HG02623 (cell line): ENCODE results near the gene SMARCA2.

Experiments used
- ATAC-seq: cut with Tn5 transposase; IDR thresholded peaks from one replicate; pipeline ENCODE4 v1.9.1; 2021; ENCODE audit warnings: moderate library complexity; ENCODE audit not compliant: unreplicated experiment

Gene SMARCA2

DNA sequence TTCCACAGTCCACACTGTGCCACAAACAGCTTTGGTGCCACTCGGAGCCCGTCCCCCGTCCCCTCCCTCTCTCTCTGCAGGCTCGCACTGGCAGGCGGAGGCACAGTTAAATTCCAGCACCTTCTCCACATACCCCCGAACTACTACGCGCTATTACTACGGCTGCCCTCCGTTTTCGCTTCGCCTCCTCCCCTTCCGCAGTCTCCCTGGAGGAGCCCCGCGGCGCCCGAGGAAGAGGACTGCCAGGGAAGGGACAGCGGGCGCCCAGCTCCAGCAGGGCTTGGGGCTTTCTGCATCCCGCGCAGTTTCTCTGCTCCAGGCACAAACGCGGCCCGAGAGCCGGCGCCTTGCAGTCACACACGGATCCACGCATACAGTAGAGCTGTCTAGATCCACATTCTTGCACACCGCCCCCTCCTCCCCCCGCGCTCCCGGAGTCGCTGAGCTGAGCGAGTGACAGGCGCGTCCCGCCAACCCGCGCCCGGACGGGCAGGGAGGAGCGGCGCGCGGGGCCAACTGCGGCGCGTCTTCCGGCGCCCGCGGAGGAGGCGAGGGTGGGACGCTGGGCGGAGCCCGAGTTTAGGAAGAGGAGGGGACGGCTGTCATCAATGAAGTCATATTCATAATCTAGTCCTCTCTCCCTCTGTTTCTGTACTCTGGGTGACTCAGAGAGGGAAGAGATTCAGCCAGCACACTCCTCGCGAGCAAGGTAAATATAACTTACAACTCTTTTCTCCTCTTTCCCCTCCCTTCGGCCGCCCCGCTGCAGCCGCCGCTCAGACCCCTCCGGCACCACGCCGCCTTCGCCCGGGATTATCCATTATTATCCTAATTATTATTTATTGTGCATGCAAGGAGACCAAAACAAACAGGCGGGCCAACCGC is at the start of gene SMARCA2:
SMARCA2 (plus strand) TSS at position 652 of the 885 bp plus-strand sequence. CDS start 13,676 bp downstream, outside the sequence.
- peak; percentile 70 for ATAC-seq

DNA sequence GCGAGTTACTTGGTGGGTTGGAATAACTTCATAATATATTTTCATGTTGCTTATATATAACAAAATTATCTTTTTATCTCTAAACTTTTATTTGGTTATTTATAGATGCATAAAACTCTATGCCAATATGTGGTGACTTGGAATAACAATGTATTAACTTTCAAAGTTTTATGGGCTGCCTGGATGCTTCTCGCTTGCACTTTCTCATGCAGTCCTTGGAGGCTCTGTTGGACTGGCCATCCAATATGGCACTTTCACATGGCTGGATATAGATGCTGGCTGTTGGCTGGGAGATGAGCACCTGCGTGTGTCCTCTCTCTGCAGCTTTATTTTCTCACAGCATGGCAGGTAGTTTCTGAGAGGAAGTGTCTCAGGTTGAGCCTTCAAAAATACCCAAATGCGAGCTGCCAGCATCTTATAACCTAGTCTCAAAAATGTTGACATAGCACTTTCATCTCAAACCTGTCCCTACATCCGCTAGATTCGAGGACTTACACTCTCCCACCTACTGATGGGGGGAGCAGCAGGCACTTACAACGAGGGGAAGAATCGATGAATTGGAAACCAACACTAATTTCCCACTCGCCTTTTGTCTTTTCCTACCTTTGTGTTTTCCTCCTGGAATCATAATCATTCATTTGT is 48.3 kb upstream of the SMARCA2 start:
- no peak for ATAC-seq

DNA sequence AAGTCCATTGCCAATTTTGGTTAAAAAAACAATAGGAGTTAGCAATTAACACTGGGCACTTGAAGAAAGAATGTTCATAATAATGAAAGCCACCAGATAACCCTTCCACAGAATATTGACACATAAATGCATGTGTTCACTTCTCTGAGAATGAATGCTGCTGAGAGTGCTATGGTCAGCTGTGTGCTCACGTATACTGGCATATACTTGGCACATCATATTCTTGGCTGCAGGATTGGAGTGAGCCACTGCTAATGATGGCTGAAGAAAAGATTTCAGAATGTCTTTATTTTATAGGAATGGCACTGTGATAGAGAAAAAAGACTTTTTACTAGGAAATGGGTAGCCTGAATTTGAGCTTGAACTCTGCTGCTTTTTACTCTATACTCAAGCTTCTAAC is 46.0 kb upstream of the SMARCA2 start:
- ATAC-seq, result no peak

DNA sequence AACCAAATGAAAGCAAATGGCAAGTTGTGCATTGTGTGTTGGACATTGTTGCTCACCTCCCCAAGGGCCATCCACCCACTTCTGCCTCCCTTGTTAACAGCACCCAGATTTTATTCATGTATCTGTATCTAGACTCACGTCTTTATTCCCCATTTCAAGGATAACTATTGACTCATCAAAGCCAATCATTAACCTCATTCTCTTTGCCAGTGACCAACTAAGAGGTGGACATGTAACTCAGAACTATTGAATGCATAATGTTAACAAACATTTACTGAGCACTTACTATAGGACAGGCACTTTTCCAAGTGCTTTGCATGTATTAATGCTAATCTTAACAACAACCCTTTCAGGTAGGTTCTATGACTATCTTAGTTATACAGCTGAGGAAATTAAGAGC is 45.2 kb upstream of the SMARCA2 start:
- ATAC-seq, result no peak

DNA sequence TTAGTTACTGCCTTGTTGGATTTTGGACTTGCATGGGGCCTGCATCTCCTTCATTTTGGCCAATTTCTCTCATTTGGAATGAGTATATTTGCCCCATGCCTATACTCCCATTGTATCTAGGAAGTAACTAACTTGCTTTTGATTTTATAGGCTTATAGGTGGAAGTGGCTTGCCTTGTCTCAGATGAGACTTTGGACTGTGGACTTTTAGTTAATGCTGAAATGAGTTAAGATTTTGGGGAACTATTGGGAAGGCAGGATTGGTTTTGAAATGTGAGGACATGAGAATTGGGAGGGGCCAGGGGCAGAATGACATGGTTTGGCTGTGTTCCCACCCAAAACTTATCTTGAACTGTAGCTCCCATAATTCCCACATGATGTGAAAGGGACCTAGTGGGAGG is 42.5 kb upstream of the SMARCA2 start:
- no peak for ATAC-seq

DNA sequence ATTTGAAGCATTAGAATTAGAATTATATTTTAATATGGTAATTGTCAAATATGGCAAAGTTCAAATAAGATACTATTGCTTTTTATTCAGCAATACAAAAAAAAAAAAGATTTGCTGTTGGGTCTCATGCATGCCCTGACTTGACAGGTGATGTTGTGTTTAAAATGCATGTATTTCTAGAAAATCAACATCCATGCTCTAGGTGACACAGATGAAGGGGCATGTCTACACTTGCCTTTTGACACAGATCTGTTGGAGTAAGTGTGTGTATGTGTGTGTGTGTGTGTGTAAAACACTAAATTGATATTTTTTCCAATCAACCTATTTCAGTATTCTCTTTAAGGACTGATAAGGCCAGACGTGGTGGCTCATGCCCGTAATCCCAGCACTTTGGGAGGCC is 38.1 kb upstream of the SMARCA2 start:
- ATAC-seq, result no peak

DNA sequence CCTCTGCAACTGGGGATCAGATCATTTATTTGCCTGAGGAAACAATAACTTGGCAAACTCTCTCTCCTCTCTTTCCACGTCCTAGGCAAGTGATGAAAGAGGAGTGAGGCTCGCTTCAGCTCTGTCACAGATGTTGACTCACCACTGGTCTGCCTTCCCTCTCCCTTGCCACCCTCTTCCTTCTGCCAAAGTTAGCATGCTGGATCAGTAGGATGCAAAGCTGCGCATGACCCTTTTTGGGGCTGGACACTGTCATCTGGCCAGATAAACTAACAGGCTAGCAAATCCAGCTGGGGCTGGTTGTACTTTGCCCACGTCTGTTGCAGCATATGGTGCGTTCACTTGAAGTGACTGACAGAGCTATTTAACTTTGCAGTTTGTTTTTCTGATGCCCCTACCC is 36.2 kb upstream of the SMARCA2 start:
- ATAC-seq, result no peak

DNA sequence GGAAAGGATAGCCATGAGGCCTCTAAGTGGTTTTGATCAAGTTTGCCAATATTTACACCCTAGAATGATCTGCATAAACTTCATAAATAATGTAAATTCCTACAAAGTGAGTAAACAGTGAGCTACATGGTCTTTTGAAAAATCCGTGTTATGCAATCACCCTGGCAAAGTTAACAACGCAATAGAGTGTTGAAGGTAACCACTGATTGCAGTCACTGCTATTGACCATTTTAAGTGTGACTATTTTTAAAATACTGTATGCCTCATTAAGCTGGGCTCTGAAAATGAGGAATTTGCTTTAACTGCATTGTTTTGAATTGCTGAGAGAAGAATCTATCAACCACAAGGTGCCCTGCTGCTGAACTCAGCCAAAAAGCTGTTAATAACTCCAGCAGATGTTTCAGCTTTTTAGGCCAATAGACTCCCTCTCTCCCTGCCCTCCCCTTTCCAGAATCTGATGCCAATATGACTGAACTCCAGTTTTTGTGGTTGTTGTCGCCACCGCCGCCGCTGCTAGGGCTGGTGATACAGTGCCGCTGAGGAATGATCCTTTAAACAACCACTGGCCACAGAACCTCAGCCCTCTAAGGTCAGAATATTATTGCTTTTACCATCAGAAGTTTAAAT is 35.3 kb upstream of the SMARCA2 start:
- ATAC-seq, result no peak

DNA sequence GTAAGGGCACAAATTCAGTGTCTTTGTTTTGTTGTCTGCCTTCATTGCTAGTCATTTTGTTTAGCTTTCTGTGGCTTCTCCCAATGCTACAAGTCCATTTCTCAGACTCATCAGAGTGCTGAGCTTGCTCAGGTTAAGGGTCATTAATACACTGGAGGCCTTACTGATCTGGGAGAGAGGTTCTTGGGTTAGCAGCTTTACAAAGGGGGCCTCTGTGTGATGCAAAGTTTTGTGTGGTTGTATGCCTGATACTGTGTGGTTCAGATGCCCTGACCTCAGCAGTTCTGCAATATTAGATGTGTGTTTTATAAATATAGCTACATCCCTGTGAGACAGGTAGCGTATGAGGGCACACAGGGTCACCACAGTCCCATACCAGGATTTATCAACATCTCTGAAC is 34.8 kb upstream of the SMARCA2 start:
- no peak for ATAC-seq

DNA sequence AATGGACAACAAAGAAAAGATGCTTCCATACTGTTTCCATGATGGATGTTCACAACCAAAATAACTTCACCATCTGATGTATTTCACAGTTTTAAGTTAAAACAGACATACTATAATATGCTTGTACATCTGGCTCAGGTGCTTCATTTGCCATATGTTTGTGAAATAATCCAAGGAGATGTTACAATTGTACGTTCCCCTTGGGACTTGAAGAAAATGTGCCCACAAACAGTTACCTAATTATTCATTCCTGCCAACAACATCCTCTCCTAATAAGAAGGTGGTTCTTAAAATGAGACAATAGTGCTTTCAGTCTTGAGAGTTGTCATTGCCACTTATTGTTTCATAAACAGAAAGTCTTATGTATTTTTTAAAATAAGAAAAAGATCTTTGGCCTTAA is 33.1 kb upstream of the SMARCA2 start:
- no peak for ATAC-seq

DNA sequence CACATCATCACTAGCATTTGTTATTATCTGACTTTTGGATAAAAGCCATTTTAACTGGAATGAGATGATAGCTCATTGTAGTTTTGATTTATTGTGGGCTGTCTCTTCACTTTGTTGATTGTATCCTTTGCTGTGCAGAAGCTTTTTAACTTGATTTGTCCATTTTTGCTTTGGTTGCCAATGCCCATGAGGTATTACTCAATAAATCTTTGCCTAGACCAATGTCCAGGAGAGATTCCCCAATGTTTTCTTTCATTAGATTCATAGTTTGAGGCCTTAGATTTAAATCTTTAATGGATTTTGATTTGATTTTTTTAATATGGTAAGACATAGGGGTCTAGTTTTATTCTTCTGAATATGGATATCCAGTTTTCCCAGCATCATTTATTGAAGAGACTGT is 28.8 kb upstream of the SMARCA2 start:
- no peak for ATAC-seq

DNA sequence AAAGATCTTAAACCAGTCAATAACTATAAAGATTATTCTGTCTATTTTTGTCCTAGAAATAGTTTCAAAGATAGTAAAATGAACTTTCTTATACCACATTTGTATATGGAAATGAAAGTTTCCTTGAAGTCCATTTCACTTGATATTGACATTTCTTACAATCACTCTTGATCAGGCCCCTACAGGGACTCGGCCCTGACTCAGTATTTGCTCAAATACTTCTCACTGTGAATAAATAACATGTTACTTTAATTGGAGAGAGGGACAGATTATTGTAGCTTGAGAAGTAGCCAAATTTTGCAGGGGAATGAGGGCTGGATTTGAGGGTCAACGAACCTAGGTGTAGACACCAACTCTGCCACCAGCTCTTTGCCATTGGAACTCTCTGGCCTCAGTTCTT is 25.6 kb upstream of the SMARCA2 start:
- ATAC-seq, result no peak

DNA sequence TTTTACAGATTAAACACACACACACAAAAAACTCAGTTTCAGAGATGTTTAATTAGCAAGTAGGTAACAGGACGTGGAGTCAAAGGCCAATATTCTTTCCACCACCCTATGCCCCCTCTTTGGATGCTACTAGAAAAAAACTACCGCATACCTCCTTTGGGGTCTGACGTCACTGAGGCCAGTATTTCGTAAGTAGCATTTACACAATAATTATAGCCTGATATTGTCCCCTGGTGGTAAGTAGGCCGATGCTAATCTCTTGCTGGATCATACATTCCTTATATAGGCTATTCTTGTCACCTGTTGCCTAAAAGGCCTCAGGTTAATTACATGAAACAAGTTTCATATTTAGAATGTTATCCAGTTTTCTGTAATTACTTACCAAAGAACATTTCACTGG is 21.0 kb upstream of the SMARCA2 start:
- ATAC-seq, result no peak

DNA sequence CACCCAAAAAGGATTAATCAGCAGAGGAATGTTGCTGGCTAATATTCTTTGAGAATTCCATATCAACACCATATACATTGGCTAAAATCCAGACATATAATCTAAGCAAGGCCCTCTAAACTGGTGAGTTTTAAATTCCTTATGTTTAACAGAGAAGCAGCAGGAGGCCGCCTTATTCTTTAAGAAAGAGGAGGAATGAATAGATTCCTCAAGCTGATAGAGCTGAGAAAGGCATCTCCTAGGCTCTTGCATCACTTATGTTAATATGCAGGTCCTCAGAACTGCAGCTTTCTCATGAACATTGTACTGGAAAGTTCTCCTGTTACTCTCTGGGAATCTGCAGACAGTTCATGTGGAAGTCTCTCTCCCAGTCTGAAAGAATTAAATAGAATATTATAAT is 20.1 kb upstream of the SMARCA2 start:
- ATAC-seq, result no peak

DNA sequence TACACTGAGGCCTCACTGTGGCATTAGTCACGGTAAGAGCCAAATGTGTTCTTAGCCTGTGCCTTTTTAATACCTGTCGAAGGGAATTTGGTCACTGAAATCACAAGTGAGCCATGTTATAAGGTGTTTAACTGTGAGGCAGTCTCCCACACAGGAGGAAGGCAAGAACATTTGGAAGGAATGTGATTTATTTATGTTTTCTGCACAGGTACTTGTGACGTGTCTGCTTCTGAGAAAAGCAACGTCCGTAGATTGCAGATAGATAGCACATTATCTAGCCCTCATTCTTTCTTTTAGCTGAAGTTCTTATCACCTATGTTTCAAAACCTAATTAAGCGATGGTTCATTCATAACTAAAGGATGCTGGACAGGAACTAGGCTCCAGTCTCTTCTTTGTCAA is 19.0 kb upstream of the SMARCA2 start:
- ATAC-seq, result no peak

DNA sequence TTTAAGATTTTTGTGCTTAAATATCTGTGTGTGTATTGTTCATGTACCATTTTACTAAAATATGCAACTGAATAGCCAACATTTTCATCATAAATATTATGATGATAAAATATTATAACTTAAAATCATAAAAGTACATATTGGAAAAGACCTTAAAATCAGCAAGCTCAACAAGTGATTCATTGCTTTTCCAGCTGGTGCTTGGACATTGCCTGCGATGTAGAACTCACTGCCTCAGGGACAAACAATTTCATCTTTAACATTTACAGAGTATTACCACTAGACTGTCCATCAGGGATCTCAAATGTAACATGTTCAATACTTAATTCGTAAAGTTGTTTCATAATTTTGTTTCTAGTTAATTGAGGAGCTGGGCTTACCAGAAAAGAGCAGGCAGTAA is 17.5 kb upstream of the SMARCA2 start:
- ATAC-seq, result no peak

DNA sequence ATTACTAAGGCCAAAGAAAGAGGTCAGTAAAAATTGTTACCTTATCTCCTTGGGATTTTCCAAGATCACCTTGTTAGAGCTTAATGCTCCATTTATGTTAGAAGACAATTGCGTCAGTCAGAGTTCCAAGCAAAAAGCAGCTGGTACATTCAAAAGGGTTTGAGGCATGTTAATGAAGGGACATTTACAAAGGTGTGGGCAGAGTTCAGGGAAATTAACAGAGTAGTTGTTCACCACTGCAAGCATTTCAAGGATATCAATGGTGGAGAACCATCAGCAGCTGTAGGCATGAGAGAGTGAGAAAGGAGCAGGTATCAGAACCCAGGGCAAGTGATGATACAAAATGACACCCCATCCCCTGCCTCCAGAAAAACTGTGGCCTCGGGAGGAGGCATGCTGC is 17.0 kb upstream of the SMARCA2 start:
- ATAC-seq, result no peak

DNA sequence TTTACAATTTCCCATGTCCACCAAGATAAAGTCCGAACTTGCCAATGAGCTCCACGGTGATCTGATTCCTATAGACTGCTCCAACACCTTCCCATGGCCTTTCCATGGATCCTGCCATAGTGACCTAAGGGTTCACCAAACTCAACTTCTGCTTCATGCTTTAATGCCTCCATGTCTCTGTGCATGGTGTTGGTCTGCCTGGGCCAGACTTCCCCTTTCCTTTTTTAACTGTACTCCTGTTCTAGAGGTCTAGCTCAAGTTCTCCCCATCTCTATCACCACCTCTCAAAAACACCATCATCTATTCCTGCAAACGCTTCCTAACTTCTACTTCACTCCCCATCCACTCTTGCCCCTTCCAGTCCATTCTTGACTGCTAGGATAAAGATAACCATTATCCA is 14.8 kb upstream of the SMARCA2 start:
- no peak for ATAC-seq

DNA sequence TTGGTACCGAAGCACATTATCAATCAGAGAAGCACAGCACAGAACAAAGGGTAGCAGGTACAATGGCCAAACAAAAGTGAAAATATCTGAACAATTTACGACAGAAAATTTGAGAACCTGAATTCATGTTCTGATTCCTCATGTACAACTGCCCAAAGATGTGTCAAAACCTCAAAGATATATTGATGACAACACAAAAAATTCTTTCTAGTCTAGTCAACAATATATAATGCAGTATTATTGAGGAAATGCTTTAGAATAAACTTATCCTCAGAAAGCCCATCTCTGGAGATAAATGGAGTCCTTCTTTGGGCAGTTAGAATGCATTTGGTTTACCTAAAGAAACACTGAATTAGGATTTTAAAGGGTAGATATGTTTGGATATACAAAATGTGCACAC is 6.8 kb upstream of the SMARCA2 start:
- no peak for ATAC-seq

DNA sequence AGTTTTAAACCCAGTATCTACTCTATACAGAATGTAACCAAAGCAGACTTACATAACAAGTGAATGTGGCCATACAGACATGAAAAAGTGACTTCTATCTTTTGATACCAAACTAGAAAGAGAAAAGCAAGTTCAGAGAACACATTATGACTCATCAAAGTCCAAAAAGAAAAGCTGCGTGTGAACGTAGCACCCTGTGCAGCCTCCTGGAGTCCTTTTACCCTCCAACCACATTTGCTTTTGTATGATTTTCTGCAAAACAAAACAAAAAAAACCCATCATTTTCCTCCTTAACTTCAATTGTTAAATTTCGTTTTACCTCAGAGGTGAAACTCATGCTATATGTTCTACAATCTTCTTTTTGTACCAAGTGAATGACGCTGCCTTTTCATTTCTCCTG is 2.8 kb upstream of the SMARCA2 start:
- no peak for ATAC-seq

DNA sequence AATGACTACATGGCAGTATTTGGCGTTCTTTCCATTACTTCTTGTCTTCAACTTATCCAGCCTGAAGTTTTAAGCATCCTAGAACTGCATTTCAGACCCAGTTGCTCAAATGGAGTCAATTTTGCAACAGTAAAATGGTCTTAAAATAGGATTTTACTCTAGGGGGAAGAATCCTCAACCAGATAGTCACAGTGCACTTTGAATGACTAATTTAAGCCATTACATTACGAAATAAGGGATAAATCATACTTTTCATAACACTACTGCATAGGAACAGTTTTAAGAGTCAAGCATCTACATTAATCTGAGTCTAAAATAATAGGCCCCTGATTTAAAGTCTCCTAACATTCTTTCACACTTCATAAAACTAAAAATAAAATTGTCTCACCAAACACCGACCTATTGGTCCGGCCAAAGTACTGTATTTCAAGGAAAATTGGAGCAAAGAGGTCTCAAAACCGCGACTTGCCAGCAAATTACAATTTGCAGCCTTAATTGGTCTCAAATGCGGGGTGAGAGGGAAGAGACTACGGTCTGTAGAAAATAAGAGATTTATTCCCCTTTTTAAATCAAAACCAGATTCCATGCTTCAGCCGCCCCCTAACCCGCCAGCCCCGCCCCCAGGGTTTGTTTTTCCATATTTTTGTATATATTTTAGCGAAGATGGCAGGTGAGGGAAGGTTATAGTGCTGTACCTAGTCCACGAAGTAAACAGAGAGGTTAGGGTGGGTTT is 1.2 kb upstream of the SMARCA2 start:
- no peak for ATAC-seq
